NT2/D1 (cell line): ENCODE data around the gene ARHGAP42.

Experiments
- SUZ12 ChIP-seq: IDR thresholded peaks from 2 replicates; pipeline ENCODE4 v1.6.1; 2011; ENCODE audit not compliant: insufficient read length, insufficient read depth; ENCODE audit errors: extremely low read depth
- YY1 ChIP-seq: IDR thresholded peaks from 2 replicates; pipeline ENCODE4 v1.6.1; 2011; ENCODE audit not compliant: insufficient read length, insufficient read depth
- ZNF274 ChIP-seq: IDR thresholded peaks from 2 replicates; pipeline ENCODE4 v1.6.1; 2011; ENCODE audit warnings: mild to moderate bottlenecking, low read depth, low read length

GRCh38 chr11:100855466-100856067, 168.5 kb downstream of the ARHGAP42 start:
- TF ChIP-seq ZNF274 (no peak), YY1 (no peak), SUZ12 (no peak)
